HepG2 (cell line): ENCODE data around the gene PDCD1LG2. TPM values are rescaled to one million over a fixed set of nuclear protein-coding genes. Genes with fewer than 3 reads are reported as not detected.

ENCODE experiments used
- ATAC-seq: fragments of 200-7000 bp; cut with Tn5 transposase; 3 replicates; pipeline ENCODE4 v1.9.1; 2020; ENCODE audit warnings: mild to moderate bottlenecking, moderate library complexity
- BruUV-seq: library from RNA; stranded (reverse); fragments of 400-500 nt; replicated peaks from 2 replicates; lab custom pipeline; 2021; lab: Mats Ljungman, UMichigan
- CTCF ChIA-PET: fragments of 300-600 bp; formaldehyde crosslinking; extraction: SDS; loops from one replicate; lab custom pipeline; 2021; ENCODE audit warnings: low total read pairs, inconsistent platforms, low intra/inter-chr PET ratio; lab: Yijun Ruan, JAX
- POLR2A ChIA-PET: fragments of 350-600 bp; sonication (Branson Sonifier 250); formaldehyde crosslinking; loops from one replicate; lab custom pipeline; 2020; ENCODE audit warnings: antibody characterized with exemption, inconsistent platforms; lab: Yijun Ruan, JAX
- DNase-seq: peaks from one replicate; pipeline ENCODE4 v3.0.0-alpha.2; 2015; ENCODE audit warnings: low spot score
- FAIRE-seq: peaks from 3 replicates; lab custom pipeline; 2011; peaks lifted over from hg19 to GRCh38; lab: Jason Lieb, UNC
- H2AFZ ChIP-seq: one replicate; pipeline ENCODE4 v1.6.1; 2011; ENCODE audit warnings: low read length, inconsistent platforms
- H3K27ac ChIP-seq: fragments of 300-600 bp; 3 replicates; pipeline ENCODE4 v1.8.0; 2011; ENCODE audit warnings: mixed run types, mild to moderate bottlenecking, mixed read lengths, low read length, inconsistent platforms; ENCODE audit not compliant: insufficient read depth; ENCODE audit errors: extremely low read length
- H3K27me3 ChIP-seq, 2 experiments: fragments of 200-600 bp in 1 of 2; 2 replicates in 1 of 2; 3 replicates in 1 of 2; pipeline versions ENCODE4 v1.6.0 to v1.8.0; 2011; ENCODE audit warnings: low read length in 2 of 2, mild to moderate bottlenecking in 2 of 2, moderate library complexity in 2 of 2, inconsistent platforms in 1 of 2; ENCODE audit not compliant: insufficient read depth in 2 of 2, control insufficient read depth in 1 of 2
- H3K36me3 ChIP-seq, 2 experiments: fragments of 200-600 bp in 1 of 2; replicated peaks in 1 of 2; 2 replicates in 1 of 2; 3 replicates in 1 of 2; pipeline versions ENCODE4 v1.5.1 to v1.8.0; 2011; ENCODE audit warnings: low read length in 2 of 2, inconsistent platforms in 1 of 2; ENCODE audit not compliant: insufficient read depth in 2 of 2, control insufficient read depth in 1 of 2
- H3K4me1 ChIP-seq: 2 replicates; pipeline ENCODE4 v1.5.1; 2012; ENCODE audit warnings: low read length, inconsistent platforms; ENCODE audit not compliant: insufficient read depth
- H3K4me2 ChIP-seq: 2 replicates; pipeline ENCODE4 v1.6.0; 2011; ENCODE audit warnings: low read depth, low read length, inconsistent platforms
- H3K4me3 ChIP-seq, 3 experiments: fragments of 200-600 bp in 1 of 3; sonication (generic), shearing (Covaris generic) in 1 of 3; replicated peaks in 1 of 3; 2 replicates each; pipeline ENCODE4 v1.5.1; 2011 to 2016; ENCODE audit warnings: low read length in 3 of 3, inconsistent platforms in 2 of 3, low read depth in 2 of 3, mild to moderate bottlenecking in 2 of 3, control low read depth in 1 of 3, mixed read lengths in 1 of 3; ENCODE audit not compliant: insufficient read depth in 1 of 3
- H3K79me2 ChIP-seq: one replicate; pipeline ENCODE4 v1.6.1; 2011; ENCODE audit warnings: low read length, inconsistent platforms; ENCODE audit not compliant: insufficient read depth
- H3K9ac ChIP-seq: 2 replicates; pipeline ENCODE4 v1.6.0; 2011; ENCODE audit warnings: mild to moderate bottlenecking, low read depth, low read length, inconsistent platforms; ENCODE audit not compliant: insufficient read depth
- H3K9me3 ChIP-seq: 2 replicates; pipeline ENCODE4 v1.5.1; 2012; ENCODE audit warnings: mild to moderate bottlenecking, low read length
- H4K20me1 ChIP-seq: 2 replicates; pipeline ENCODE4 v1.6.0; 2011; ENCODE audit warnings: inconsistent platforms, mild to moderate bottlenecking, low read length, moderate library complexity; ENCODE audit not compliant: insufficient read depth
- ISX ChIP-seq: sonication (generic); formaldehyde crosslinking; conservative IDR thresholded peaks from 2 replicates; pipeline ENCODE4 v1.5.0; 2020; ENCODE audit warnings: missing genetic modification reagents
- NCOR1 ChIP-seq: fragments of 200-600 bp; sonication (generic); IDR thresholded peaks from 2 replicates; pipeline ENCODE4 v1.7.0; 2017; ENCODE audit warnings: antibody characterized with exemption, low read length, borderline replicate concordance
- PHF8 ChIP-seq: sonication (generic); formaldehyde crosslinking; IDR thresholded peaks from 2 replicates; pipeline ENCODE4 v1.5.0; 2020; ENCODE audit warnings: missing genetic modification reagents
- ZBTB7A ChIP-seq: sonication (generic); formaldehyde crosslinking; IDR thresholded peaks from 2 replicates; pipeline ENCODE4 v1.8.0; 2022; ENCODE audit warnings: mild to moderate bottlenecking, missing genetic modification reagents
- ZKSCAN1 ChIP-seq: fragments of 150-350 bp; IDR thresholded peaks from 2 replicates; pipeline ENCODE4 v1.6.1; 2014; ENCODE audit warnings: low read length
- ZNF205 ChIP-seq: IDR thresholded peaks from 2 replicates; pipeline ENCODE4 v1.6.1; 2018; ENCODE audit warnings: missing biosample characterization, missing genetic modification reagents
- ZNF362 ChIP-seq: sonication (generic); formaldehyde crosslinking; IDR thresholded peaks from 2 replicates; pipeline ENCODE4 v1.4.0; 2020; ENCODE audit warnings: missing genetic modification reagents, mild to moderate bottlenecking, borderline replicate concordance
- WGBS: methylation state at CpG from one replicate; pipeline ENCODE4 v1.1.6; 2017; ENCODE audit warnings: low lambda C conversion rate; 5-methylcytosine and 5-hydroxymethylcytosine counted together
- in situ Hi-C: cut with HindIII; loops from 2 replicates; pipeline ENCODE4 v1.10.0; 2017; ENCODE audit warnings: low pct_unique_long_range_greater_than_20kb; ENCODE audit not compliant: extremely low pct_ligation_motif_present
- intact Hi-C: fragments of 100-400 bp; cut with micrococcal nuclease; formaldehyde crosslinking; loops from one replicate; pipeline ENCODE4 v1.10.0; 2022; ENCODE audit not compliant: unreplicated experiment
- polyA plus RNA-seq, 8 experiments: library from polyadenylated mRNA; depleted of rRNA in 3 of 8; stranded (reverse) in 7 of 8; unstranded in 1 of 8; fragments of >200 nt; fragmentation: Illumina TruSeq in 4 of 8; extraction: Trizol in 4 of 8; gene quantifications; 2 replicates each; pipeline versions ENCODE4 v1.2.1 to v1.2.3, GENCODE V29; 2011 to 2016; ENCODE audit warnings: low read depth in 4 of 8, missing spikeins in 1 of 8, mixed read lengths in 1 of 8; ENCODE audit not compliant: insufficient read depth in 1 of 8
- total RNA-seq, 5 experiments: library from RNA; depleted of rRNA; stranded (reverse); fragments of >200 nt; fragmentation: Illumina TruSeq; extraction: Trizol; gene quantifications; 2 replicates each; pipeline ENCODE4 v1.2.3, GENCODE V29; 2016; ENCODE audit warnings: low read depth in 1 of 5
- TF ChIP-seq, protein P1 (sequence below): sonication (generic); formaldehyde crosslinking; IDR thresholded peaks from 2 replicates; pipeline ENCODE4 v1.8.1; 2023; ENCODE audit warnings: missing genetic modification reagents, mild to moderate bottlenecking, borderline replicate concordance
- TF ChIP-seq, protein P2 (sequence below): sonication (generic); formaldehyde crosslinking; IDR thresholded peaks from 2 replicates; pipeline ENCODE4 v1.9.0; 2021; ENCODE audit warnings: mild to moderate bottlenecking, missing genetic modification reagents

PDCD1LG2 gene
- total and polyA plus RNA-seq, 2 of the 13 experiments (the other 11 are each of a cell fraction or from before 2014, with no cell fraction given): not detected

GRCh38 chr9:5574097-5574496 is 63.8 kb downstream of the PDCD1LG2 start:
- TF ChIP-seq ZBTB7A: no peak
- no peak for TF ChIP-seq ISX (CRISPR knock-in tag)
- TF ChIP-seq ZNF362 (CRISPR knock-in tag): no peak
- TF ChIP-seq PHF8 (CRISPR knock-in tag): no peak
- TF ChIP-seq, protein P1, sequence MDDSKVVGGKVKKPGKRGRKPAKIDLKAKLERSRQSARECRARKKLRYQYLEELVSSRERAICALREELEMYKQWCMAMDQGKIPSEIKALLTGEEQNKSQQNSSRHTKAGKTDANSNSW (CRISPR knock-in tag): no peak
- no peak for TF ChIP-seq NCOR1
- no peak for TF ChIP-seq ZKSCAN1
- Histone ChIP-seq H3K36me3 (no peaks in the 10 kb centered on the region), H3K4me1 (no peaks in the 10 kb centered on the region), H3K9ac (no peak overlapping the region), H3K27me3 (no peaks in the 10 kb centered on the region), H3K9me3 (no peaks in the 10 kb centered on the region), H3K79me2 (no peaks in the 10 kb centered on the region), H2AFZ (no peak overlapping the region), H3K4me3 (no peak overlapping the region), H3K27ac (no peak overlapping the region), H4K20me1 (no peaks in the 10 kb centered on the region), H3K4me2 (no peak overlapping the region)
- in situ Hi-C loops: no loop called here
- ATAC-seq: no peak
- ChIA-PET POLR2A (no interaction called here), CTCF (no interaction called here)
- WGBS: 87% methylated on average over 6 of the region's 6 CpGs
- no peak for FAIRE-seq
- DNase-seq: no peak
- intact Hi-C loops: no loop called here
- no TSS peak for BruUV-seq

- H3K9ac ChIP-seq: no peak overlapping the region
- no peaks in the 10 kb centered on the region for H3K79me2 ChIP-seq
- intact Hi-C loops (no loop called here), in situ Hi-C loops (loop anchor here (25.0 kb wide), 1 partner anchor 813 kb away; no protein-coding TSS in a partner anchor)
- FAIRE-seq (no peak), DNase-seq (peak; percentile 7), ATAC-seq (peak; percentile 55; the same call in 2 of the 3 replicates)
- ChIA-PET POLR2A (no interaction called here), CTCF (no interaction called here)
- no peak overlapping the region for H3K4me2 ChIP-seq
- no peaks in the 10 kb centered on the region for H3K9me3 ChIP-seq
- 15% methylated on average over 2 of the region's 2 CpGs for WGBS
- no peak overlapping the region for H2AFZ ChIP-seq
- H3K36me3 ChIP-seq: no peaks in the 10 kb centered on the region
- H3K4me1 ChIP-seq: no peaks in the 10 kb centered on the region
- H4K20me1 ChIP-seq: no peaks in the 10 kb centered on the region
- H3K27me3 ChIP-seq: no peaks in the 10 kb centered on the region
- no peak overlapping the region for H3K4me3 ChIP-seq
- H3K27ac ChIP-seq: no peak overlapping the region
- no TSS peak for BruUV-seq
- TF ChIP-seq, protein P2, sequence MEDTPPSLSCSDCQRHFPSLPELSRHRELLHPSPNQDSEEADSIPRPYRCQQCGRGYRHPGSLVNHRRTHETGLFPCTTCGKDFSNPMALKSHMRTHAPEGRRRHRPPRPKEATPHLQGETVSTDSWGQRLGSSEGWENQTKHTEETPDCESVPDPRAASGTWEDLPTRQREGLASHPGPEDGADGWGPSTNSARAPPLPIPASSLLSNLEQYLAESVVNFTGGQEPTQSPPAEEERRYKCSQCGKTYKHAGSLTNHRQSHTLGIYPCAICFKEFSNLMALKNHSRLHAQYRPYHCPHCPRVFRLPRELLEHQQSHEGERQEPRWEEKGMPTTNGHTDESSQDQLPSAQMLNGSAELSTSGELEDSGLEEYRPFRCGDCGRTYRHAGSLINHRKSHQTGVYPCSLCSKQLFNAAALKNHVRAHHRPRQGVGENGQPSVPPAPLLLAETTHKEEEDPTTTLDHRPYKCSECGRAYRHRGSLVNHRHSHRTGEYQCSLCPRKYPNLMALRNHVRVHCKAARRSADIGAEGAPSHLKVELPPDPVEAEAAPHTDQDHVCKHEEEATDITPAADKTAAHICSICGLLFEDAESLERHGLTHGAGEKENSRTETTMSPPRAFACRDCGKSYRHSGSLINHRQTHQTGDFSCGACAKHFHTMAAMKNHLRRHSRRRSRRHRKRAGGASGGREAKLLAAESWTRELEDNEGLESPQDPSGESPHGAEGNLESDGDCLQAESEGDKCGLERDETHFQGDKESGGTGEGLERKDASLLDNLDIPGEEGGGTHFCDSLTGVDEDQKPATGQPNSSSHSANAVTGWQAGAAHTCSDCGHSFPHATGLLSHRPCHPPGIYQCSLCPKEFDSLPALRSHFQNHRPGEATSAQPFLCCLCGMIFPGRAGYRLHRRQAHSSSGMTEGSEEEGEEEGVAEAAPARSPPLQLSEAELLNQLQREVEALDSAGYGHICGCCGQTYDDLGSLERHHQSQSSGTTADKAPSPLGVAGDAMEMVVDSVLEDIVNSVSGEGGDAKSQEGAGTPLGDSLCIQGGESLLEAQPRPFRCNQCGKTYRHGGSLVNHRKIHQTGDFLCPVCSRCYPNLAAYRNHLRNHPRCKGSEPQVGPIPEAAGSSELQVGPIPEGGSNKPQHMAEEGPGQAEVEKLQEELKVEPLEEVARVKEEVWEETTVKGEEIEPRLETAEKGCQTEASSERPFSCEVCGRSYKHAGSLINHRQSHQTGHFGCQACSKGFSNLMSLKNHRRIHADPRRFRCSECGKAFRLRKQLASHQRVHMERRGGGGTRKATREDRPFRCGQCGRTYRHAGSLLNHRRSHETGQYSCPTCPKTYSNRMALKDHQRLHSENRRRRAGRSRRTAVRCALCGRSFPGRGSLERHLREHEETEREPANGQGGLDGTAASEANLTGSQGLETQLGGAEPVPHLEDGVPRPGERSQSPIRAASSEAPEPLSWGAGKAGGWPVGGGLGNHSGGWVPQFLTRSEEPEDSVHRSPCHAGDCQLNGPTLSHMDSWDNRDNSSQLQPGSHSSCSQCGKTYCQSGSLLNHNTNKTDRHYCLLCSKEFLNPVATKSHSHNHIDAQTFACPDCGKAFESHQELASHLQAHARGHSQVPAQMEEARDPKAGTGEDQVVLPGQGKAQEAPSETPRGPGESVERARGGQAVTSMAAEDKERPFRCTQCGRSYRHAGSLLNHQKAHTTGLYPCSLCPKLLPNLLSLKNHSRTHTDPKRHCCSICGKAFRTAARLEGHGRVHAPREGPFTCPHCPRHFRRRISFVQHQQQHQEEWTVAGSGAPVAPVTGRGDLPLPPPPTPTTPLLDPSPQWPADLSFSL: 0 out of 2 replicates have a peak, but pooled peaks have one; percentile 25
- no peak for TF ChIP-seq ZNF205 (CRISPR knock-in tag)
These were observed 64.7 kb downstream of the PDCD1LG2 start for GRCh38 chr9:5575000-5575399.
